ENCODE measurements around the gene KIAA0232. TPM values are rescaled to one million over a fixed set of nuclear protein-coding genes. Genes with fewer than 3 reads are reported as not detected.

Gene KIAA0232, protein sequence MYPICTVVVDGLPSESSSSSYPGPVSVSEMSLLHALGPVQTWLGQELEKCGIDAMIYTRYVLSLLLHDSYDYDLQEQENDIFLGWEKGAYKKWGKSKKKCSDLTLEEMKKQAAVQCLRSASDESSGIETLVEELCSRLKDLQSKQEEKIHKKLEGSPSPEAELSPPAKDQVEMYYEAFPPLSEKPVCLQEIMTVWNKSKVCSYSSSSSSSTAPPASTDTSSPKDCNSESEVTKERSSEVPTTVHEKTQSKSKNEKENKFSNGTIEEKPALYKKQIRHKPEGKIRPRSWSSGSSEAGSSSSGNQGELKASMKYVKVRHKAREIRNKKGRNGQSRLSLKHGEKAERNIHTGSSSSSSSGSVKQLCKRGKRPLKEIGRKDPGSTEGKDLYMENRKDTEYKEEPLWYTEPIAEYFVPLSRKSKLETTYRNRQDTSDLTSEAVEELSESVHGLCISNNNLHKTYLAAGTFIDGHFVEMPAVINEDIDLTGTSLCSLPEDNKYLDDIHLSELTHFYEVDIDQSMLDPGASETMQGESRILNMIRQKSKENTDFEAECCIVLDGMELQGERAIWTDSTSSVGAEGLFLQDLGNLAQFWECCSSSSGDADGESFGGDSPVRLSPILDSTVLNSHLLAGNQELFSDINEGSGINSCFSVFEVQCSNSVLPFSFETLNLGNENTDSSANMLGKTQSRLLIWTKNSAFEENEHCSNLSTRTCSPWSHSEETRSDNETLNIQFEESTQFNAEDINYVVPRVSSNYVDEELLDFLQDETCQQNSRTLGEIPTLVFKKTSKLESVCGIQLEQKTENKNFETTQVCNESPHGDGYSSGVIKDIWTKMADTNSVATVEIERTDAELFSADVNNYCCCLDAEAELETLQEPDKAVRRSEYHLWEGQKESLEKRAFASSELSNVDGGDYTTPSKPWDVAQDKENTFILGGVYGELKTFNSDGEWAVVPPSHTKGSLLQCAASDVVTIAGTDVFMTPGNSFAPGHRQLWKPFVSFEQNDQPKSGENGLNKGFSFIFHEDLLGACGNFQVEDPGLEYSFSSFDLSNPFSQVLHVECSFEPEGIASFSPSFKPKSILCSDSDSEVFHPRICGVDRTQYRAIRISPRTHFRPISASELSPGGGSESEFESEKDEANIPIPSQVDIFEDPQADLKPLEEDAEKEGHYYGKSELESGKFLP (N-terminal part only)
- total RNA-seq (2014; rRNA removed; shearing (Covaris generic)) (20.6 and 32.6 TPM in 2 replicates), polyA plus RNA-seq (2016; fragmentation: Nextera tagmentation; extraction: Ambion mirVana) (20.7 and 21.7 TPM in 2 replicates)

DNA sequence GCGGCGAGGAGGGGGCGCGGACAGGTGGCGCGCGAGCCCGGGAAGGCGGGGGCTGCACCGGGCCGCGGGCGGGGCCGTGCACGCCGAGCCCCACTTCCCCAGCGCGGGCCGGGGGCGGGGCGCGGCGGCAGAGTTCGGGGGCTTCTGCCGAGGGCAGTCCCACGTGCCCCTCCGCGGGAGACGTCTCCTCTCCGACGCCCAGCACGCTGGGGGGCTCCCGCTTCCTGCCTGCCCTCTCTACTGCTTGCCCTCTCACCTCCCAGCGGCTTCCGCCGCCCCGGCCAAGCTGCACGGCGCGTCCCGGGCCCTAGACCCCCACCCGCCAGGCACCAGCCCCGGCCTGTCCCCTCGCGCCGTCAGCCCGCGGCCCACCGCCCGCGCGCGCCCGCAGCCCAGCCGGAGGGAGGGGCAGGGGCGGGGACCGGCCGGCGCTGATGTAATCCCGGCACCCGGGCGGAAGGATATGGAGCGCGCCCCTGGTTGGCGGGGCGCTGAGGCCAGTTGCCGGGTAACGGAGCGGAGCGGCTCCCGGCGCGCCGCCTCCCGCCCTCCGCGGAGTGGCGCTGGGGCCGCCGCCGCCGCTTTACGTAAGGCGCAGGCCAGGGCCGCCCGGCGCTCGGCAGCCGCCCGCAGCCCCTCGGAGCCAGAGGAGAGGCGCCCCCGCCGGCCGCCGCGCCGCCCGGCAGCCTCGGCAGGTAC lies at the start of gene KIAA0232:
Gene KIAA0232, plus strand, starts transcription at position 581 of the 699 bp plus-strand sequence. CDS start 41,727 bp downstream, outside the sequence.
- H3K4me1 ChIP-seq (ENCODE audit: insufficient read depth) = peaks cover 9% of the 10 kb centered on the region
- 0 out of 2 replicates have a peak, but pooled peaks cover 4% of the 10 kb centered on the region for H3K36me3 ChIP-seq (ENCODE audit: low read depth)
- peak within 1 kb of the TSS; percentile 91 for H2AFZ ChIP-seq
- peaks cover 25% of the 10 kb centered on the region; the same call in 1 of the 2 replicates for H4K20me1 ChIP-seq (ENCODE audit: insufficient read depth)
- H3K79me2 ChIP-seq (ENCODE audit: insufficient read depth) = peaks cover 42% of the 10 kb centered on the region
- peak; percentile 97 for DNase-seq
- peak within 1 kb of the TSS; percentile 97 for H3K4me2 ChIP-seq (ENCODE audit: unreplicated experiment)
- WGBS, 2 experiments (ENCODE audit: low coverage in 1 of 2, low lambda C conversion rate in 2 of 2, missing lambda C conversion rate in 2 of 2) = 1 to 3% methylated on average over 29 to 77 of the region's 100 CpGs
- peak within 1 kb of the TSS; percentile 98 for H3K9ac ChIP-seq
- in situ Hi-C loops (cut with MboI) = no loop called here
- H3F3A ChIP-seq (ENCODE audit: insufficient read depth) = peaks cover 11% of the 10 kb centered on the region
- H3K9me2 ChIP-seq (ENCODE audit: insufficient read depth) = no peaks in the 10 kb centered on the region
- no peaks in the 10 kb centered on the region for H3K9me3 ChIP-seq (ENCODE audit: low read depth)
- no peaks in the 10 kb centered on the region for H3K27me3 ChIP-seq (replicated peaks; ENCODE audit: insufficient read depth)
- TF ChIP-seq EZH2 (IDR thresholded peaks at IDR 0.05; ENCODE audit: insufficient read depth, poor library complexity, severe bottlenecking) (no peak), EZH2phosphoT487 (IDR thresholded peaks at IDR 0.05; ENCODE audit: insufficient read depth, low read depth) (no peak)
- peak within 1 kb of the TSS; percentile 88 for H3K27ac ChIP-seq
- peak within 1 kb of the TSS; percentile 98 for H3K4me3 ChIP-seq

DNA sequence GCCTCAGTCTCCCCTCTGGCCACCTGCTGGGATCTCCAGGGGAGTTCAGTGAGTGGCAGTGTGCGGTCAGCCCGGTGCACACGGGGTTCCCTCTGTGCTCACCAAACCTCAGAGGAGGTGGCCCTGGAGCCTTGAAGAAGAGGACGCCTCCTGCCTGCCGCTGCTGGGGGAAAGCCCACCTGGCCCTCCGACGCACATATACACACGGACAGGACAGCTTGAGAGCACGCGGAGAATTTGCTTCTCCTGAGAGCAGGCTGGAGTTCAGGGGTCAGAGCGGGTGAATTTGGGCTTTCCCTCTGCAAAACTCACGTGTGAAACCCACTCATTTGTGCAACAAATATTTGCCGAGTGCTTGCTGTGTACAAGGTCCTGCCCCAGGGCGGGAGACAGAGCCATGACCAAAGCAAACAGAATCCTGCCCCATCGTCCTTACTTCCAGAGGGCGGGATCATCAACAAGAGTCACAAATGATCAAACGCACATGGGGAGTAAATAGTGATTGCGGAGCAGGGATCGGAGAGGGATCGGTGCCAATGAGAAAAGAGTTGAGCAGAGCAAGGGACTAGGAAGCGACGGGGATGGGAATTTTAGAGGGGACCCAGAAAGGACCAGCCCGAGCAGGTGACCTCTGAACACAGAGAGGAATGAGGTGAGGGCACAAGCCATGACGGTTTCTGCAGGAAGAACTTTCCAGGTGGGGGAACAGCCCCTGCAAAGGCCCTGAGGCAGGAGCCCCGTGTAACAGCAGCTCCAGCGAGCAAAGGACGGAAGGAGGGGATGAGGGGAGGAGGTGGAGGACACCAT lies 49.0 kb upstream of the KIAA0232 start:
- H3K27me3 ChIP-seq (replicated peaks; ENCODE audit: insufficient read depth) = no peaks in the 10 kb centered on the region
- H3K9ac ChIP-seq = peak overlapping the region; percentile 59; the same call in 1 of the 2 replicates
- H4K20me1 ChIP-seq (ENCODE audit: insufficient read depth) = no peaks in the 10 kb centered on the region
- no peak overlapping the region; the same call in 1 of the 2 replicates for H2AFZ ChIP-seq
- DNase-seq = no peak
- no peaks in the 10 kb centered on the region for H3K79me2 ChIP-seq (ENCODE audit: insufficient read depth)
- no peak overlapping the region for H3K4me3 ChIP-seq
- no peak for TF ChIP-seq EZH2phosphoT487 (IDR thresholded peaks at IDR 0.05; ENCODE audit: insufficient read depth, low read depth)
- TF ChIP-seq EZH2 (IDR thresholded peaks at IDR 0.05; ENCODE audit: insufficient read depth, poor library complexity, severe bottlenecking) = no peak
- H3K4me1 ChIP-seq (ENCODE audit: insufficient read depth) = peaks cover 15% of the 10 kb centered on the region
- no peaks in the 10 kb centered on the region for H3K9me3 ChIP-seq (ENCODE audit: low read depth)
- H3K36me3 ChIP-seq (ENCODE audit: low read depth) = no peaks in the 10 kb centered on the region
- H3K27ac ChIP-seq = no peak overlapping the region
- in situ Hi-C loops (cut with MboI) = no loop called here
- H3K4me2 ChIP-seq (ENCODE audit: unreplicated experiment) = no peak overlapping the region
- WGBS, 2 experiments (ENCODE audit: low coverage in 1 of 2, low lambda C conversion rate in 2 of 2, missing lambda C conversion rate in 2 of 2) = 76 to 78% methylated on average over 27 of the region's 27 CpGs
- no peaks in the 10 kb centered on the region for H3F3A ChIP-seq (ENCODE audit: insufficient read depth)
- H3K9me2 ChIP-seq (ENCODE audit: insufficient read depth) = no peaks in the 10 kb centered on the region

DNA sequence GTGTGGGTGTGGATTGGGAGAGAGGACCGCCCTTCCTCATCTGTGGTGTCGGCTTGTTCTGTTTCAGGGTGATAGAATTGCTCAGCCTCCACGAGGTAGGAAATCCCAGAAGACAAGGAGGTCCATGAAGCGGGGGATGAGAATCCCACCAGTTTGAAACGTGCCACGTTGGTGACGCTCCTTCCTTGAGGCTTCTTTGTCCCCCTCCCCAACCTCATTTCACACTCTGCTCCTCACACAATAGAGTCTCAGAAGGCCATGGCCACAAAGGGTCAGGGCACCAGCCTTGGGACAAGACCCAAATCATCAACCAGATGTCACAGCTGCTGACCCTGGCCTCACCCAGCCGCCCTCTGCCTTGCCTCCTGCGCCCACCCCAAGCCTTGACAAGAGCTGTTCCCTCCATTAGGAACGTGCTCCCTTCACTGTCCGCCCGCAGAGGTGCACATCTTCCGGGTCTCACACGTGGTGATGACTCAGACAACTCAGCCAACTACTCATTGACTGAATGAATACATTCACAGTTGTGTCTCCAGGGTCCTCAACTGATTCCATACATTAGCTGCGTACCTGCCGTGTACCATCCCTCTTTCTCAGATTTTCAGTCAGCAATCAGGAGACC lies 48.3 kb upstream of the KIAA0232 start:
- no peaks in the 10 kb centered on the region for H3K9me2 ChIP-seq (ENCODE audit: insufficient read depth)
- H3K36me3 ChIP-seq (ENCODE audit: low read depth) = no peaks in the 10 kb centered on the region
- H3K4me2 ChIP-seq (ENCODE audit: unreplicated experiment) = no peak overlapping the region
- in situ Hi-C loops (cut with MboI) = no loop called here
- no peaks in the 10 kb centered on the region for H3F3A ChIP-seq (ENCODE audit: insufficient read depth)
- DNase-seq = no peak
- H3K4me3 ChIP-seq = no peak overlapping the region
- no peak overlapping the region for H2AFZ ChIP-seq
- WGBS, 2 experiments (ENCODE audit: low coverage in 1 of 2, low lambda C conversion rate in 2 of 2, missing lambda C conversion rate in 2 of 2) = 85% methylated on average over 16 of the region's 16 CpGs
- TF ChIP-seq EZH2 (IDR thresholded peaks at IDR 0.05; ENCODE audit: insufficient read depth, poor library complexity, severe bottlenecking) (no peak), EZH2phosphoT487 (IDR thresholded peaks at IDR 0.05; ENCODE audit: insufficient read depth, low read depth) (no peak)
- no peaks in the 10 kb centered on the region for H3K79me2 ChIP-seq (ENCODE audit: insufficient read depth)
- H3K27me3 ChIP-seq (replicated peaks; ENCODE audit: insufficient read depth) = no peaks in the 10 kb centered on the region
- H3K27ac ChIP-seq = no peak overlapping the region
- H3K9ac ChIP-seq = no peak overlapping the region
- H3K9me3 ChIP-seq (ENCODE audit: low read depth) = no peaks in the 10 kb centered on the region
- peaks cover 15% of the 10 kb centered on the region for H3K4me1 ChIP-seq (ENCODE audit: insufficient read depth)
- no peaks in the 10 kb centered on the region for H4K20me1 ChIP-seq (ENCODE audit: insufficient read depth)

Data from GM23248 (cell line).